ENCODE results near the gene GET4. TPM values are rescaled to one million over a fixed set of nuclear protein-coding genes. Genes with fewer than 3 reads are reported as not detected.

The GET4 gene
- total RNA-seq, 2 experiments from 2014 or later: 84.4 to 96.4 TPM

DNA sequence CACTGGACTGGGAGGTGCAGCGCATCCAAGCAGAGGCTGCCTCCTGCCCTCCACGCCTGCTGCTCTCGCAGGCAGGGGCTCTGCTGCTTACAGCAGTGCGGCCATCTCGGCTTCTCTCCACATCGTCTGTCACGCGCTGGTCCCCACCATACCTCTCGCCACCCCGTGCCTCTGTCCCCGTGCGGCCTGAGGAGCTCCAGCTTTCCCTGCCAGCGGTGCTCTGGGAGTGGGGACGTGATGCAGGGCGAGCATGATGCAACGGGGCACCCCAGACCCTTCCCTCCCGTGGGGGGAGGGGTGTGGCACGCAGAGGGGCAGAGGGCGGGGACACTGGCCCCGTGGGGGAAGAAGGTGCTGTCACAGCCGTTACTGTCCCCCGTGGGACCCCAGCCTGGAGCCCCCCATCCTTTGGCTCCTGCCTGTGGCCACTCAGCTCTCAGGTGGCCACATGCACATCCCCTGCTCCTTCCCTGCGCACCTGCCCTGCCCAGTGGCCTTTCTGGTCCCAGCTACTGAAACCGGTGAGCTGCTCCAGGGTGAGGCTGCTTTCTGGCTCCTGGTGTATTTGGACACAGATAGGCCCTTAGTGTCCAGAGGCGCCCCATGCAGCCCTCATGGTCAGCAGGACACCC lies 9.0 kb downstream of the GET4 start:
- Histone ChIP-seq H3K4me1 (ENCODE audit: insufficient read depth, low read length) (peaks cover 45% of the 10 kb centered on the region), H3K36me3 (ENCODE audit: insufficient read depth, low read length) (peaks cover 54% of the 10 kb centered on the region), H3K4me3 (ENCODE audit: low read length) (no peak overlapping the region), H3K27ac (ENCODE audit: low read depth in 1 of 2, low read length in 2 of 2) (no peak overlapping the region), H3K9me3 (ENCODE audit: control insufficient read depth in 1 of 2, insufficient read depth in 1 of 2, low read length in 2 of 2) (no peaks in the 10 kb centered on the region), H3K27me3 (ENCODE audit: control insufficient read depth in 1 of 2, insufficient read depth in 2 of 2, low read length in 2 of 2) (no peaks in the 10 kb centered on the region)
- DNase-seq (peak in 1 of 14 experiments; percentile 0), ATAC-seq (ENCODE audit: poor library complexity) (no peak)
- H3K4me3 Mint-ChIP-seq: no peak overlapping the region
- TF ChIP-seq, protein P1, sequence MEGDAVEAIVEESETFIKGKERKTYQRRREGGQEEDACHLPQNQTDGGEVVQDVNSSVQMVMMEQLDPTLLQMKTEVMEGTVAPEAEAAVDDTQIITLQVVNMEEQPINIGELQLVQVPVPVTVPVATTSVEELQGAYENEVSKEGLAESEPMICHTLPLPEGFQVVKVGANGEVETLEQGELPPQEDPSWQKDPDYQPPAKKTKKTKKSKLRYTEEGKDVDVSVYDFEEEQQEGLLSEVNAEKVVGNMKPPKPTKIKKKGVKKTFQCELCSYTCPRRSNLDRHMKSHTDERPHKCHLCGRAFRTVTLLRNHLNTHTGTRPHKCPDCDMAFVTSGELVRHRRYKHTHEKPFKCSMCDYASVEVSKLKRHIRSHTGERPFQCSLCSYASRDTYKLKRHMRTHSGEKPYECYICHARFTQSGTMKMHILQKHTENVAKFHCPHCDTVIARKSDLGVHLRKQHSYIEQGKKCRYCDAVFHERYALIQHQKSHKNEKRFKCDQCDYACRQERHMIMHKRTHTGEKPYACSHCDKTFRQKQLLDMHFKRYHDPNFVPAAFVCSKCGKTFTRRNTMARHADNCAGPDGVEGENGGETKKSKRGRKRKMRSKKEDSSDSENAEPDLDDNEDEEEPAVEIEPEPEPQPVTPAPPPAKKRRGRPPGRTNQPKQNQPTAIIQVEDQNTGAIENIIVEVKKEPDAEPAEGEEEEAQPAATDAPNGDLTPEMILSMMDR (IDR thresholded peaks at IDR 0.05): no peak
- H3K27ac Mint-ChIP-seq: no peak overlapping the region
- peaks cover 27% of the 10 kb centered on the region for H3K36me3 Mint-ChIP-seq (ENCODE audit: low read depth)
- H3K4me1 Mint-ChIP-seq (ENCODE audit: low read depth): peaks cover 17% of the 10 kb centered on the region
- POLR2A ChIA-PET: no interaction called here
- CTCF ChIA-PET: no interaction called here
- H3K27me3 Mint-ChIP-seq: no peaks in the 10 kb centered on the region
- H3K9me3 Mint-ChIP-seq: no peaks in the 10 kb centered on the region
- intact Hi-C loops (cut with DNase I, micrococcal nuclease): no loop called here

DNA sequence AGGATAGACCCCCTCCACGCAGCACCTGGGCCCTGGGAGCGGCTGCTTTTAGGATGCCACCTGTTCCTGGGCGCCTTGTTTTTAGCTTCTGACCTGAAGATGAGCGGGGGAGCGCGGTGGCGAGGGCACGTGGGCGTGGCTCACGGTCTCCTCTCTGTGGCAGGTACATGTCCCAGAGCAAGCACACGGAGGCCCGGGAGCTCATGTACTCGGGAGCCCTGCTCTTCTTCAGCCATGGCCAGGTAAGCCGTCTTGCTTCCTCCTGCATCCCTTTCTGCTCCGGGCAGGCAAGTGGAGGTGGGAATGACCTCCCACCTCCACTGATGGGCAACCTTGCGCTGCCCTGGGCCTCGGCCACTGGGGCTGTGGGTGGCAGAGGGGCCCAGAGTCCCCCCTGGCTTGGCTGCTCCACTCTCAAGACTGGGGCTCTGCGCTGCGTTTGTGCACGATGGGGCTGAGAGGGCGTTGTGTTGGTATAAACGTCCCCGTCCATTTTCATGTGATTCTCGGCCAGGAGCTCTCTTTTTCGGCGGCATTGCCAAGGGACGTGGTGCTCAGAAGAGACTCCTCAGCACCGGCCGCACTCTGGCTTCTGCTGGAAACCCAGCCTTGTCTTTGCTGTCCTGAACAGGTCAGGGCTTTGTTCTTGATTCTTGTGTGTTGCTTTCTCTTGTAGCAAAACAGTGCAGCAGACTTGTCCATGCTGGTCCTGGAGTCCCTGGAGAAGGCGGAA lies 9.7 kb downstream of the GET4 start:
- peak in 1 of 14 experiments; percentile 0 for DNase-seq
- intact Hi-C loops (cut with DNase I, micrococcal nuclease): no loop called here
- Histone ChIP-seq H3K27ac (ENCODE audit: low read depth in 1 of 2, low read length in 2 of 2) (no peak overlapping the region), H3K36me3 (ENCODE audit: insufficient read depth, low read length) (peaks cover 61% of the 10 kb centered on the region), H3K9me3 (ENCODE audit: control insufficient read depth in 1 of 2, insufficient read depth in 1 of 2, low read length in 2 of 2) (no peaks in the 10 kb centered on the region), H3K27me3 (ENCODE audit: control insufficient read depth in 1 of 2, insufficient read depth in 2 of 2, low read length in 2 of 2) (no peaks in the 10 kb centered on the region), H3K4me3 (ENCODE audit: low read length) (no peak overlapping the region), H3K4me1 (ENCODE audit: insufficient read depth, low read length) (peaks cover 41% of the 10 kb centered on the region)
- TF ChIP-seq, protein P1 (IDR thresholded peaks at IDR 0.05): no peak
- peaks cover 13% of the 10 kb centered on the region for H3K4me1 Mint-ChIP-seq (ENCODE audit: low read depth)
- H3K4me3 Mint-ChIP-seq: no peak overlapping the region
- POLR2A ChIA-PET: no interaction called here
- no peaks in the 10 kb centered on the region for H3K9me3 Mint-ChIP-seq
- H3K36me3 Mint-ChIP-seq (ENCODE audit: low read depth): peaks cover 34% of the 10 kb centered on the region
- CTCF ChIA-PET: no interaction called here
- no peak overlapping the region for H3K27ac Mint-ChIP-seq
- H3K27me3 Mint-ChIP-seq: no peaks in the 10 kb centered on the region
- ATAC-seq (ENCODE audit: poor library complexity): no peak

DNA sequence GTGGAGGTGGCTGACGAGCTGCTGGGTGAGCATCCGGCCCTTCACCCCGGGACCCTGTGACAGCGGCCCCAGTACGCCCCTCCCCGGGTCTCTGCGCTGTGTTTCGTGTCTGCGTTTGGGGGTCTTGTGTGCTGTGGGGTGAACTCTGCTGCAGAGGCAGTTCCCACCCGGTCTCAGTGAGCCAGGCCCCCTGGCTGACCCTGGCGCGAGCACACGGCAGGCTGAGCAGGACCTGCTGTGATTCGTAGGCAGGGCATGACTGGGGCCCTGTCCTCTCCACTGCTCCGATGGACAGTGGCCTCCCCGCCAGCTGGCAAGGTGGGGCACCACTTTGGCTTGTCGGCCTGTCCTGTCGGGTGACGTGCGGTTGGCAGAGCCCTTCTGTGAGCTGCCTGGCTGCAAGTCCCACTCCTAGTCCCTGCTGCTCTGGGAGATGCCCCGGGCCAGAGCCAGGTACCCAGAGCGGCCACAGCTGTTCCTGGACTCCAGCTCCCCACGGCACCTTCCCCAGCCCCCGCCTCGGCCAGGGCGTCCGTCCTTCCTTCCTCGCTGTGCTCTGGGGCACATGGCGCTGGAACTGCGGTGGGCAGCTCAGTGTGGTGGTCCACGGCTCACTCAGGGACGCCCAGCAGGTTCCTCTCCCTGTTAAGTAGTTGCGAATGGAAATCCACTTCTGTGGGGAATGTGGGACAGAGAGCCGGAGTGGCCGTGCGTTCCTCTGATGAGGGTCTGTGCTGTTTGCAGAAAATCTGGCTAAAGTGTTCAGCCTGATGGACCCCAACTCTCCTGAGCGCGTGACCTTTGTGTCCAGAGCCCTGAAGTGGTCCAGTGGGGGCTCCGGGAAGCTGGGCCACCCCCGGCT lies 10.5 kb downstream of the GET4 start:
- no peak for ATAC-seq (ENCODE audit: poor library complexity)
- Histone ChIP-seq H3K4me3 (ENCODE audit: low read length) (no peak overlapping the region), H3K27me3 (ENCODE audit: control insufficient read depth in 1 of 2, insufficient read depth in 2 of 2, low read length in 2 of 2) (no peaks in the 10 kb centered on the region), H3K4me1 (ENCODE audit: insufficient read depth, low read length) (peaks cover 38% of the 10 kb centered on the region), H3K36me3 (ENCODE audit: insufficient read depth, low read length) (peaks cover 65% of the 10 kb centered on the region), H3K27ac (ENCODE audit: low read depth in 1 of 2, low read length in 2 of 2) (no peak overlapping the region), H3K9me3 (ENCODE audit: control insufficient read depth in 1 of 2, insufficient read depth in 1 of 2, low read length in 2 of 2) (no peaks in the 10 kb centered on the region)
- TF ChIP-seq, protein P1 (IDR thresholded peaks at IDR 0.05): no peak
- H3K27ac Mint-ChIP-seq: no peak overlapping the region
- no peak for DNase-seq
- H3K27me3 Mint-ChIP-seq: no peaks in the 10 kb centered on the region
- intact Hi-C loops (cut with DNase I, micrococcal nuclease): no loop called here
- peaks cover 10% of the 10 kb centered on the region for H3K4me1 Mint-ChIP-seq (ENCODE audit: low read depth)
- CTCF ChIA-PET: no interaction called here
- H3K9me3 Mint-ChIP-seq: no peaks in the 10 kb centered on the region
- peaks cover 39% of the 10 kb centered on the region for H3K36me3 Mint-ChIP-seq (ENCODE audit: low read depth)
- POLR2A ChIA-PET: no interaction called here
- H3K4me3 Mint-ChIP-seq: no peak overlapping the region

Data from CD4-positive, alpha-beta T cell (primary cell).